ENCODE data around the gene SLC26A1.
"Not testable (repeated sequence)": the region's sequence is repeated elsewhere in the genome, so short reads cannot be mapped to it uniquely, and the experiment has no call there.

Gene SLC26A1

GRCh38 chr4:1001561-1002130 lies 8.4 kb upstream of the SLC26A1 start:
- no peak overlapping the region for H3K27ac ChIP-seq (replicated peaks; ENCODE audit: low read length)
- no peak overlapping the region for H4K91ac ChIP-seq (ENCODE audit: low read depth, low read length, poor library complexity)
- no peak overlapping the region for H3K9ac ChIP-seq (ENCODE audit: low read depth, low read length, poor library complexity)
- H3K36me3 ChIP-seq (replicated peaks in 1 of 2; ENCODE audit: control insufficient read depth in 2 of 2, insufficient read depth in 2 of 2, low read length in 2 of 2) = no peaks in the 10 kb centered on the region
- peak overlapping the region; percentile 92 for H2AK5ac ChIP-seq (ENCODE audit: low read depth, low read length)
- H2BK5ac ChIP-seq (ENCODE audit: low read length) = peak overlapping the region; percentile 24
- peak overlapping the region; percentile 92 for H2BK15ac ChIP-seq (ENCODE audit: low read length)
- no peak for DNase-seq (ENCODE audit: low spot score)
- H3K4ac ChIP-seq (ENCODE audit: low read length) = peak overlapping the region; percentile 37
- peaks cover 1% of the 10 kb centered on the region for H3K79me1 ChIP-seq (ENCODE audit: low read depth, low read length)
- H3K18ac ChIP-seq (ENCODE audit: low read length) = peak overlapping the region; percentile 76
- peak overlapping the region; percentile 95 for H3K23ac ChIP-seq (ENCODE audit: low read depth, low read length, poor library complexity)
- no CpG with 5 or more reads among the region's 48 CpGs for WGBS, 2 donors (ENCODE audit: extremely low coverage in 2 of 2, insufficient read length in 2 of 2, insufficient replicate concordance in 1 of 2)
- peaks cover 6% of the 10 kb centered on the region in 2 donors for H3K9me3 ChIP-seq (replicated peaks in 1 of 2; ENCODE audit: control insufficient read depth in 2 of 2, insufficient read depth in 1 of 2, low read depth in 1 of 2, low read length in 2 of 2)
- peak overlapping the region in 1 of 2 donors; percentile 43 for H3K4me3 ChIP-seq (ENCODE audit: low read length in 2 of 2)
- no peak overlapping the region for H4K8ac ChIP-seq (ENCODE audit: low read depth, low read length)
- no peak overlapping the region for H2BK120ac ChIP-seq (ENCODE audit: low read depth, low read length)
- H2AFZ ChIP-seq (ENCODE audit: low read length) = no peak overlapping the region
- H3K4me2 ChIP-seq (ENCODE audit: insufficient read depth, low read length, poor library complexity, severe bottlenecking) = peak overlapping the region; percentile 13
- peaks cover 8 to 9% of the 10 kb centered on the region in 2 donors for H3K4me1 ChIP-seq (ENCODE audit: control insufficient read depth in 2 of 2, insufficient read depth in 1 of 2, low read depth in 1 of 2, low read length in 2 of 2)
- peaks cover 29 to 86% (median 82%) of the 10 kb centered on the region in 3 experiments for H3K27me3 ChIP-seq (ENCODE audit: control insufficient read depth in 3 of 3, insufficient read depth in 3 of 3, low read depth in 1 of 3, low read length in 3 of 3)
- no peak overlapping the region for H2BK12ac ChIP-seq (ENCODE audit: low read length)
- H3K14ac ChIP-seq (ENCODE audit: low read length) = peak overlapping the region; percentile 82

GRCh38 chr4:1000686-1001260 lies 7.6 kb upstream of the SLC26A1 start:
- peaks cover 30 to 89% (median 88%) of the 10 kb centered on the region in 3 experiments for H3K27me3 ChIP-seq (ENCODE audit: control insufficient read depth in 3 of 3, insufficient read depth in 3 of 3, low read depth in 1 of 3, low read length in 3 of 3)
- H3K4ac ChIP-seq (ENCODE audit: low read length) = no peak overlapping the region
- no peak overlapping the region for H2BK120ac ChIP-seq (ENCODE audit: low read depth, low read length)
- no peak overlapping the region for H2AFZ ChIP-seq (ENCODE audit: low read length)
- no peak for DNase-seq (ENCODE audit: low spot score)
- H3K18ac ChIP-seq (ENCODE audit: low read length) = no peak overlapping the region
- H3K4me1 ChIP-seq (ENCODE audit: control insufficient read depth in 2 of 2, insufficient read depth in 1 of 2, low read depth in 1 of 2, low read length in 2 of 2) = peaks cover 9% of the 10 kb centered on the region in 2 donors
- no peaks in the 10 kb centered on the region for H3K36me3 ChIP-seq (replicated peaks in 1 of 2; ENCODE audit: control insufficient read depth in 2 of 2, insufficient read depth in 2 of 2, low read length in 2 of 2)
- no peak overlapping the region for H3K14ac ChIP-seq (ENCODE audit: low read length)
- H3K4me2 ChIP-seq (ENCODE audit: insufficient read depth, low read length, poor library complexity, severe bottlenecking) = no peak overlapping the region
- peak overlapping the region; percentile 89 for H3K23ac ChIP-seq (ENCODE audit: low read depth, low read length, poor library complexity)
- H3K9ac ChIP-seq (ENCODE audit: low read depth, low read length, poor library complexity) = no peak overlapping the region
- peak overlapping the region; percentile 75 for H2AK5ac ChIP-seq (ENCODE audit: low read depth, low read length)
- H3K9me3 ChIP-seq (replicated peaks in 1 of 2; ENCODE audit: control insufficient read depth in 2 of 2, insufficient read depth in 1 of 2, low read depth in 1 of 2, low read length in 2 of 2) = peaks cover 6% of the 10 kb centered on the region in 2 donors
- H2BK12ac ChIP-seq (ENCODE audit: low read length) = no peak overlapping the region
- H3K79me1 ChIP-seq (ENCODE audit: low read depth, low read length) = peaks cover 2% of the 10 kb centered on the region
- H3K27ac ChIP-seq (replicated peaks; ENCODE audit: low read length) = no peak overlapping the region
- H2BK15ac ChIP-seq (ENCODE audit: low read length) = no peak overlapping the region
- H3K4me3 ChIP-seq (ENCODE audit: low read length in 2 of 2) = peak overlapping the region in 1 of 2 donors; percentile 51
- WGBS, 2 donors (ENCODE audit: extremely low coverage in 2 of 2, insufficient read length in 2 of 2, insufficient replicate concordance in 1 of 2) = no CpG with 5 or more reads among the region's 15 CpGs
- H4K8ac ChIP-seq (ENCODE audit: low read depth, low read length) = no peak overlapping the region
- peak overlapping the region; percentile 53 for H2BK5ac ChIP-seq (ENCODE audit: low read length)
- no peak overlapping the region for H4K91ac ChIP-seq (ENCODE audit: low read depth, low read length, poor library complexity)

- peak overlapping the region; percentile 56 for H3K14ac ChIP-seq (ENCODE audit: low read length)
- no peak overlapping the region for H3K27ac ChIP-seq (replicated peaks; ENCODE audit: low read length)
- no peak overlapping the region for H2AFZ ChIP-seq (ENCODE audit: low read length)
- no peak overlapping the region for H2BK5ac ChIP-seq (ENCODE audit: low read length)
- no peak overlapping the region for H4K91ac ChIP-seq (ENCODE audit: low read depth, low read length, poor library complexity)
- H2AK5ac ChIP-seq (ENCODE audit: low read depth, low read length) = peak overlapping the region; percentile 75
- peak overlapping the region; percentile 85 for H3K23ac ChIP-seq (ENCODE audit: low read depth, low read length, poor library complexity)
- DNase-seq (ENCODE audit: low spot score) = no peak
- H3K79me1 ChIP-seq (ENCODE audit: low read depth, low read length) = peaks cover 2% of the 10 kb centered on the region
- H3K4me2 ChIP-seq (ENCODE audit: insufficient read depth, low read length, poor library complexity, severe bottlenecking) = no peak overlapping the region
- H2BK120ac ChIP-seq (ENCODE audit: low read depth, low read length) = no peak overlapping the region
- no peak overlapping the region for H2BK15ac ChIP-seq (ENCODE audit: low read length)
- WGBS, 2 donors (ENCODE audit: extremely low coverage in 2 of 2, insufficient read length in 2 of 2, insufficient replicate concordance in 1 of 2) = no CpG with 5 or more reads among the region's 18 CpGs
- H3K9ac ChIP-seq (ENCODE audit: low read depth, low read length, poor library complexity) = peak overlapping the region; percentile 44
- H3K4me1 ChIP-seq (ENCODE audit: control insufficient read depth in 2 of 2, insufficient read depth in 1 of 2, low read depth in 1 of 2, low read length in 2 of 2) = peaks cover 9% of the 10 kb centered on the region in 2 donors
- peak overlapping the region; percentile 66 for H3K4ac ChIP-seq (ENCODE audit: low read length)
- peaks cover 2 to 6% of the 10 kb centered on the region in 2 donors for H3K9me3 ChIP-seq (replicated peaks in 1 of 2; ENCODE audit: control insufficient read depth in 2 of 2, insufficient read depth in 1 of 2, low read depth in 1 of 2, low read length in 2 of 2)
- peaks cover 30 to 88% (median 81%) of the 10 kb centered on the region in 3 experiments for H3K27me3 ChIP-seq (ENCODE audit: control insufficient read depth in 3 of 3, insufficient read depth in 3 of 3, low read depth in 1 of 3, low read length in 3 of 3)
- no peak overlapping the region for H3K4me3 ChIP-seq (ENCODE audit: low read length in 2 of 2)
- H2BK12ac ChIP-seq (ENCODE audit: low read length) = no peak overlapping the region
- H3K18ac ChIP-seq (ENCODE audit: low read length) = peak overlapping the region; percentile 48
- H4K8ac ChIP-seq (ENCODE audit: low read depth, low read length) = no peak overlapping the region
- no peaks in the 10 kb centered on the region for H3K36me3 ChIP-seq (replicated peaks in 1 of 2; ENCODE audit: control insufficient read depth in 2 of 2, insufficient read depth in 2 of 2, low read length in 2 of 2)
Measured at GRCh38 chr4:999882-1000425, 6.8 kb upstream of the SLC26A1 start.

GRCh38 chr4:999240-999863 lies 6.1 kb upstream of the SLC26A1 start:
- H2AFZ ChIP-seq (ENCODE audit: low read length); H3K4ac ChIP-seq (ENCODE audit: low read length); H4K8ac ChIP-seq (ENCODE audit: low read depth, low read length); H3K27ac ChIP-seq (replicated peaks; ENCODE audit: low read length); H3K36me3 ChIP-seq (replicated peaks in 1 of 2; ENCODE audit: control insufficient read depth in 2 of 2, insufficient read depth in 2 of 2, low read length in 2 of 2); H3K23ac ChIP-seq (ENCODE audit: low read depth, low read length, poor library complexity); H3K4me2 ChIP-seq (ENCODE audit: insufficient read depth, low read length, poor library complexity, severe bottlenecking); H2AK5ac ChIP-seq (ENCODE audit: low read depth, low read length); H3K9me3 ChIP-seq (replicated peaks in 1 of 2; ENCODE audit: control insufficient read depth in 2 of 2, insufficient read depth in 1 of 2, low read depth in 1 of 2, low read length in 2 of 2); DNase-seq (ENCODE audit: low spot score); H3K4me1 ChIP-seq (ENCODE audit: control insufficient read depth in 2 of 2, insufficient read depth in 1 of 2, low read depth in 1 of 2, low read length in 2 of 2); H3K18ac ChIP-seq (ENCODE audit: low read length); H2BK5ac ChIP-seq (ENCODE audit: low read length); H3K79me1 ChIP-seq (ENCODE audit: low read depth, low read length); H2BK120ac ChIP-seq (ENCODE audit: low read depth, low read length); H2BK15ac ChIP-seq (ENCODE audit: low read length); H2BK12ac ChIP-seq (ENCODE audit: low read length); H3K9ac ChIP-seq (ENCODE audit: low read depth, low read length, poor library complexity); H3K14ac ChIP-seq (ENCODE audit: low read length): not testable (repeated sequence)
- peak overlapping the region in 1 of 2 donors; percentile 60 for H3K4me3 ChIP-seq (ENCODE audit: low read length in 2 of 2)
- peak overlapping the region; percentile 89 for H4K91ac ChIP-seq (ENCODE audit: low read depth, low read length, poor library complexity)
- no CpG with 5 or more reads among the region's 21 CpGs for WGBS, 2 donors (ENCODE audit: extremely low coverage in 2 of 2, insufficient read length in 2 of 2, insufficient replicate concordance in 1 of 2)
- peaks cover 30 to 82% (median 76%) of the 10 kb centered on the region in 3 experiments for H3K27me3 ChIP-seq (ENCODE audit: control insufficient read depth in 3 of 3, insufficient read depth in 3 of 3, low read depth in 1 of 3, low read length in 3 of 3)
